Keratinocyte (primary cell): Measurements from ENCODE around the gene USP54.

Source experiments
- EZH2 ChIP-seq: IDR thresholded peaks from one replicate; pipeline ENCODE4 v1.6.1; 2012; ENCODE audit warnings: inconsistent platforms, mild to moderate bottlenecking, low read length, moderate library complexity
- TF ChIP-seq, protein P1 (sequence below), 3 experiments: IDR thresholded peaks in 1 of 3; conservative IDR thresholded peaks in 1 of 3; optimal IDR thresholded peaks in 1 of 3; 2 replicates in 2 of 3; 3 replicates in 1 of 3; pipeline versions ENCODE3 to v1.5.1; 2011; ENCODE audit warnings: low read length in 3 of 3, mild to moderate bottlenecking in 3 of 3, moderate library complexity in 2 of 3, control low read depth in 1 of 3, inconsistent platforms in 1 of 3; ENCODE audit not compliant: insufficient read depth in 2 of 3; ENCODE audit errors: extremely low read depth in 1 of 3

DNA sequence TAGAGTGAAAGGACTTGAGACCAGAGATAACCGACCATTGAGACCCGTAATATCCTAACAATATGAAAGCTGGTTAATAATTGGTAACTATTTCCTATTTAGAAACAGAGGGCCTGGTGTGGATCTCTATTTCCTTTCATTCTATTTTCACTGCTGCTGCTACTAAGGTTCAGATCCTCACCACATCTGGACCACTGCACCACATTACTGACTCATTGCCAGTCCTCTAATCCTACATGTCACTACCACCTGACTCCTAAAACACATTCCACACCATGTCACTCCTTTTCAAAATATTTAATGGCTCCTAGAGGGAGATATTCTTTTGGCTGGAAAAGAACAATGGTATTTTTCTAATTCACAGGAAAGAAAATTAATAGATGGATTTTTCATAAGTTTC lies 6.4 kb downstream of the USP54 start:
- TF ChIP-seq, protein P1, sequence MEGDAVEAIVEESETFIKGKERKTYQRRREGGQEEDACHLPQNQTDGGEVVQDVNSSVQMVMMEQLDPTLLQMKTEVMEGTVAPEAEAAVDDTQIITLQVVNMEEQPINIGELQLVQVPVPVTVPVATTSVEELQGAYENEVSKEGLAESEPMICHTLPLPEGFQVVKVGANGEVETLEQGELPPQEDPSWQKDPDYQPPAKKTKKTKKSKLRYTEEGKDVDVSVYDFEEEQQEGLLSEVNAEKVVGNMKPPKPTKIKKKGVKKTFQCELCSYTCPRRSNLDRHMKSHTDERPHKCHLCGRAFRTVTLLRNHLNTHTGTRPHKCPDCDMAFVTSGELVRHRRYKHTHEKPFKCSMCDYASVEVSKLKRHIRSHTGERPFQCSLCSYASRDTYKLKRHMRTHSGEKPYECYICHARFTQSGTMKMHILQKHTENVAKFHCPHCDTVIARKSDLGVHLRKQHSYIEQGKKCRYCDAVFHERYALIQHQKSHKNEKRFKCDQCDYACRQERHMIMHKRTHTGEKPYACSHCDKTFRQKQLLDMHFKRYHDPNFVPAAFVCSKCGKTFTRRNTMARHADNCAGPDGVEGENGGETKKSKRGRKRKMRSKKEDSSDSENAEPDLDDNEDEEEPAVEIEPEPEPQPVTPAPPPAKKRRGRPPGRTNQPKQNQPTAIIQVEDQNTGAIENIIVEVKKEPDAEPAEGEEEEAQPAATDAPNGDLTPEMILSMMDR (optimal IDR thresholded peaks at IDR 0.05 in 1 of 3, IDR thresholded peaks at IDR 0.05 in 1 of 3, conservative IDR thresholded peaks at IDR 0.05 in 1 of 3; ENCODE audit: extremely low read depth in 1 of 3, insufficient read depth in 2 of 3, low read length in 3 of 3) = no peak
- no peak for TF ChIP-seq EZH2
